ENCODE data around the gene TMEM127.

Gene TMEM127

GRCh38 chr2:96207774-96208142, 58.0 kb downstream of the TMEM127 start:
- H3K4me3 ChIP-seq (ENCODE audit: low read depth, low read length): peak overlapping the region; percentile 86
- ChIA-PET POLR2A (interaction anchor here (0.7 to 1.4 kb wide), 9 partner anchors 12 to 128 kb away, joined by 3 to 10 read pairs (median 3); partner anchors contain the start of genes DUSP2 and NCAPH), CTCF (interaction anchor here (1.2 kb wide), 1 partner anchor 15 kb away, joined by 5 read pairs; no protein-coding TSS in a partner anchor)
- no peak for TF ChIP-seq CTCF (IDR thresholded peaks at IDR 0.05; ENCODE audit: insufficient read depth, low read length, missing control alignments)
- DNase-seq (ENCODE audit: low read depth, low spot score): no peak

- POLR2A ChIA-PET: no interaction called here
- CTCF ChIA-PET: interaction anchor here (1.1 to 1.2 kb wide), 3 partner anchors 11 to 32 kb away, joined by 3 to 5 read pairs (median 5); no protein-coding TSS in a partner anchor
- H3K4me3 ChIP-seq (ENCODE audit: low read depth, low read length): peak overlapping the region; percentile 86
Observed at GRCh38 chr2:96207073-96207773, 58.6 kb downstream of the TMEM127 start.

GRCh38 chr2:96205888-96206287, 59.9 kb downstream of the TMEM127 start:
- no peak for DNase-seq (ENCODE audit: low read depth, low spot score)
- CTCF ChIA-PET: interaction anchor here (1.0 to 4.6 kb wide), 2 partner anchors 9 to 31 kb away, joined by 4 to 34 read pairs; no protein-coding TSS in a partner anchor

More at GRCh38 chr2:96207073-96207773, 58.6 kb downstream of the TMEM127 start:
- DNase-seq (ENCODE audit: low read depth, low spot score): no peak
- TF ChIP-seq CTCF (IDR thresholded peaks at IDR 0.05; ENCODE audit: insufficient read depth, low read length, missing control alignments): no peak

GRCh38 chr2:96204836-96205624, 60.8 kb downstream of the TMEM127 start:
- no peak for TF ChIP-seq CTCF (IDR thresholded peaks at IDR 0.05; ENCODE audit: insufficient read depth, low read length, missing control alignments)
- ChIA-PET POLR2A (no interaction called here), CTCF (interaction anchor here (0.8 to 4.6 kb wide), 4 partner anchors 9 to 30 kb away, joined by 3 to 34 read pairs (median 4); no protein-coding TSS in a partner anchor)
- H3K4me3 ChIP-seq (ENCODE audit: low read depth, low read length): no peak overlapping the region
- DNase-seq (ENCODE audit: low read depth, low spot score): no peak

More at GRCh38 chr2:96205888-96206287, 59.9 kb downstream of the TMEM127 start:
- no peak overlapping the region; the same call in 1 of the 2 replicates for H3K4me3 ChIP-seq (ENCODE audit: low read depth, low read length)
- POLR2A ChIA-PET: no interaction called here
- no peak for TF ChIP-seq CTCF (IDR thresholded peaks at IDR 0.05; ENCODE audit: insufficient read depth, low read length, missing control alignments)

- no peak overlapping the region for H3K4me3 ChIP-seq (ENCODE audit: low read depth, low read length)
- DNase-seq (ENCODE audit: low read depth, low spot score): no peak
- CTCF ChIA-PET: interaction anchor here (1.0 to 4.6 kb wide), 3 partner anchors 10 to 87 kb away, joined by 3 to 34 read pairs (median 5); partner anchors contain the start of gene ADRA2B
- POLR2A ChIA-PET: no interaction called here
- TF ChIP-seq CTCF (IDR thresholded peaks at IDR 0.05; ENCODE audit: insufficient read depth, low read length, missing control alignments): no peak
Observed at GRCh38 chr2:96203130-96204028, 62.4 kb downstream of the TMEM127 start.
